ENCODE data around the gene SWI5.
A peak's percentile ranks its signal among the peaks of the same experiment; 100 is the strongest.

SWI5 gene

GRCh38 chr9:128321879-128322403 lies 45.9 kb downstream of the SWI5 start:
- no peak for DNase-seq

DNA sequence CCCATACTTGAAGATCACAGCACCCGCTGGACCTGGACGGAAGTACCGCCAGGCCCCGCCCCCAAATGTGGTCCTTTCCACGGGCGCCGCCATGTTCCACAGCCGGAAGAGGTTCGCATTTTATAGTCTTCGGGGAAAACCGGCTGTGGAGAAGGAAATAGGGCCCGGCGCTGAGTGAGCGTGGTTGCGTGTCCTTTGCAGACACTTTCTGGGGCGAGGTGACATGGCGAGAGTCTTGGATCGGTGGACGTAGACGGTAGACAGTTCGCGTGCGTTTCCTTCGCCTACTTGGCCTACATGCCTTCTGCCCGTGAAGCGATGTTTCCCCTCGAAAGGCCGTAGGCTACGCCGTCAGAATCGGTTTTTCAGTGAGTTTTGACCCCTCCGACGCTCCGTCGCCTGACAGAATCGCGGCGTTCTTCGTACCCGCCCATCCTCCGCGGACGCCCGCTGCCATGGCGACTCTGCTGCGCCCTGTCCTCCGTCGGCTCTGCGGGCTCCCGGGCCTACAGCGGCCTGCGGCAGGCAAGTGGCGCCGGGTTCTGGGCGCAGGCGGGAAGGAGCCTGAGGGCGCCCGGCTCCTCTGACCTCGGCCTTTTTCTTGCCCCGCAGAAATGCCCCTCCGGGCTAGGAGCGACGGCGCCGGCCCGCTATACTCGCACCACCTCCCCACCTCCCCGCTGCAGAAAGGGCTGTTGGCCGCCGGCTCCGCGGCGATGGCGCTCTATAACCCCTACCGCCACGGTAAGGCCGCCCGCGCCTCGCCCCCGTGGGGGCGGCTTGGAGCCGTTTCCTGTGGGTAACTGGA lies 46.5 kb downstream of the SWI5 start, which contains the start of the genes COQ4 and TRUB2:
Gene COQ4 (plus strand): TSS at position 436 of the 808 bp plus-strand sequence. CDS start 20 bp downstream, at position 456.
Gene TRUB2 (minus strand): TSS at position 44 of the 808 bp plus-strand sequence. CDS start 39 bp downstream, at position 5.
- peak; percentile 92 for DNase-seq

- DNase-seq: no peak
Observed at GRCh38 chr9:128323212-128323730, 47.2 kb downstream of the SWI5 start.

GRCh38 chr9:128323791-128324190 lies 47.7 kb downstream of the SWI5 start:
- no peak for DNase-seq

GRCh38 chr9:128324401-128324800 lies 48.3 kb downstream of the SWI5 start:
- DNase-seq: no peak

DNA sequence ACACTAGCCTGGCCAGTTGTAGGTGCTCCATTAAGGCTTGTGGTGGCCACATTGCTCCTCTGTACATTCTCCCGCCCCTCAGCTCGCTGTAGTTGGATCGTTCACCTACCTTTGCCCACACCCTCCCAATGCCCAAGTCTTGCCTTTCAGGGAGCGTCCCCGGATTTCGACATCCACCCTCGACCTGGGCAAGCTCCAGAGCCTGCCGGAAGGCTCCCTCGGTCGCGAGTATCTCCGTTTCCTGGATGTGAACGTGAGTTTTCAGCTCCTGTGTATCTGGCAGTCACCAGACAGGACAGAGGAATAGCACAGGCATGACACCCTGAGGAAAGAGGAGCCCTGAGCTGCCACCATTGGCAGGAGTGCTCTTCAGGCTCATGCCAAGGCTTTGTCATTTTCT lies 49.6 kb downstream of the SWI5 start:
- no peak for DNase-seq

- DNase-seq: no peak
Observed at GRCh38 chr9:128333451-128333869, 57.4 kb downstream of the SWI5 start.

DNA sequence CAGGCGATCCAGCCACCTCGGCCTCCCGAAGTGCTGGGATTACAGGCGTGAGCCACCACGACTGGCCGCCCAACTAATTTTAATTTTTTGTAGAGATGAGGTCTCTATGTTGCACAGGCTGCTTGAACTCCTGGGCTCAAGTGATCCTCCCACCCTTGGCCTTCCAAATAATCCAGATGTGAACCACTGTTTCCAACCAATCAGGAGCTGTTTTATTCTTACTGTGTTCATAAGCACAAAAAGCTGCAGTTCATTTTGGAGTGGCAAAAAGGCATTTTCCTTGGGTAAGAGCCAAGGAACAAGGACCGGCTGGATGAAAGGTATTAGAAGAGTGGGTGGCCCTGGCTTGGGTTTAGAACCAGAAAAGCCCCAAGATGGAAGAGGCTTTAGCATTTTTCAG lies 59.1 kb downstream of the SWI5 start:
- no peak for DNase-seq

- DNase-seq: no peak
Observed at GRCh38 chr9:128335914-128336313, 59.8 kb downstream of the SWI5 start.

DNA sequence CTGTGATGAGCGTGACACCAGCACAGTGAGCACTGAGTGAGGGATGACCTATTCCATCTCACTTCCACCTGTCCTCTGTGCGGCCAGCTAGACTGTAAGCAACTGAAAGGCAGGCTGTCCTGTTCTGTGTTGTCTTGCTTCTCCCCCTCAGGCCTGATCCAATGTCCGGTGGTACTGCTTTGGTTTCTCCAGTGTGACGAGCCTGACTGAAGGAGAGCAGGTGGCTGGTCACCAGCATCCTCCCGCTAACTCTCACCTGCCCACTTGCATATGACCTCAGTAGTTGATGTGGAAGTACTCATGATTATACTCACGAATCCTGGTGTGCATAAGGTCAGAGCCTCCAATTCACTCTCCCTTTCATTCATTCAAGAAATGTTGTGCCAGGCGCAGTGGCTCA lies 61.9 kb downstream of the SWI5 start:
- DNase-seq: no peak
